OCI-LY1 (cell line): Measurements from ENCODE around the gene KMT2A.

Source experiments
- EZH2 ChIP-seq: fragments of 200-600 bp; sonication (generic), shearing (Covaris generic); IDR thresholded peaks from 2 replicates; pipeline ENCODE4 v1.8.0; 2017; ENCODE audit warnings: borderline replicate concordance, mixed run types, mild to moderate bottlenecking, antibody characterized with exemption, low read length, moderate library complexity, mixed read lengths
- TF ChIP-seq, protein P1 (sequence below): fragments of 200-600 bp; sonication (generic), shearing (Covaris generic); IDR thresholded peaks from 2 replicates; pipeline ENCODE4 v1.5.1; 2017; ENCODE audit warnings: mild to moderate bottlenecking, antibody characterized with exemption, low read length, moderate library complexity, mixed read lengths

DNA sequence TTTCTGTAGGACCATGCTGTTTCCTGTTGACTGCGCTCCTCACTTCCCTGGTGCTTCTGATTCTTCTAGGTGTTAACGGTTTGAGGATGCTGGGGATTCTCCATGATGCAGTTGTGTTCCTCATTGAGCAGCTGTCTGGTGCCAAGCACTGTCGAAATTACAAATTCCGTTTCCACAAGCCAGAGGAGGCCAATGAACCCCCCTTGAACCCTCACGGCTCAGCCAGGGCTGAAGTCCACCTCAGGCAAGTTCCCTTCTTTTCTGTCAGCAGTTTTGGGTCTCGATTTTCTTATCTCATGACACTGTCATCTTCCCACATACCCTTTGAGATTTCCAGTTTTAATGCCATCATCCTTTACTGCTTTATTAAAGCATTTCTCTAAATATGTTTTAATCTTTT, 83.3 kb downstream of the KMT2A start:
- TF ChIP-seq, protein P1, sequence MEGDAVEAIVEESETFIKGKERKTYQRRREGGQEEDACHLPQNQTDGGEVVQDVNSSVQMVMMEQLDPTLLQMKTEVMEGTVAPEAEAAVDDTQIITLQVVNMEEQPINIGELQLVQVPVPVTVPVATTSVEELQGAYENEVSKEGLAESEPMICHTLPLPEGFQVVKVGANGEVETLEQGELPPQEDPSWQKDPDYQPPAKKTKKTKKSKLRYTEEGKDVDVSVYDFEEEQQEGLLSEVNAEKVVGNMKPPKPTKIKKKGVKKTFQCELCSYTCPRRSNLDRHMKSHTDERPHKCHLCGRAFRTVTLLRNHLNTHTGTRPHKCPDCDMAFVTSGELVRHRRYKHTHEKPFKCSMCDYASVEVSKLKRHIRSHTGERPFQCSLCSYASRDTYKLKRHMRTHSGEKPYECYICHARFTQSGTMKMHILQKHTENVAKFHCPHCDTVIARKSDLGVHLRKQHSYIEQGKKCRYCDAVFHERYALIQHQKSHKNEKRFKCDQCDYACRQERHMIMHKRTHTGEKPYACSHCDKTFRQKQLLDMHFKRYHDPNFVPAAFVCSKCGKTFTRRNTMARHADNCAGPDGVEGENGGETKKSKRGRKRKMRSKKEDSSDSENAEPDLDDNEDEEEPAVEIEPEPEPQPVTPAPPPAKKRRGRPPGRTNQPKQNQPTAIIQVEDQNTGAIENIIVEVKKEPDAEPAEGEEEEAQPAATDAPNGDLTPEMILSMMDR: no peak
- no peak for TF ChIP-seq EZH2
